SK-N-SH treated with all-trans-retinoic acid at 6 μM for 48 hours (cell line): Measurements from ENCODE around the gene RAD51B.
A peak's percentile ranks its signal among the peaks of the same experiment; 100 is the strongest.

Source experiments
- ATAC-seq: fragments of 200-7000 bp; cut with Tn5 transposase; 3 replicates; pipeline ENCODE4 v1.9.1; 2020; ENCODE audit warnings: mild to moderate bottlenecking, moderate library complexity
- ARNTL ChIP-seq: fragments of 450-650 bp; formaldehyde crosslinking; IDR thresholded peaks from 2 replicates; pipeline ENCODE4 v1.5.0; 2020; ENCODE audit warnings: low read depth, mild to moderate bottlenecking, moderate library complexity, borderline replicate concordance
- BACH2 ChIP-seq: fragments of 250-450 bp; sonication (Bioruptor Pico); IDR thresholded peaks from 2 replicates; pipeline ENCODE4 v1.9.0; 2021; ENCODE audit warnings: mild to moderate bottlenecking, borderline replicate concordance
- ESRRG ChIP-seq: fragments of 250-450 bp; sonication (Bioruptor Pico); IDR thresholded peaks from 2 replicates; pipeline ENCODE4 v1.6.1; 2021; ENCODE audit warnings: mild to moderate bottlenecking
- GLIS3 ChIP-seq: fragments of 250-450 bp; sonication (Bioruptor Pico); IDR thresholded peaks from 2 replicates; pipeline ENCODE4 v1.5.0; 2020; ENCODE audit warnings: mild to moderate bottlenecking, moderate library complexity
- ISL1 ChIP-seq: fragments of 250-450 bp; sonication (Bioruptor Pico); IDR thresholded peaks from 2 replicates; pipeline ENCODE4 v2.1.2; 2022; ENCODE audit warnings: mild to moderate bottlenecking, moderate library complexity
- OSR1 ChIP-seq: fragments of 250-450 bp; sonication (Bioruptor Pico); IDR thresholded peaks from 2 replicates; pipeline ENCODE4 v1.8.0; 2022; ENCODE audit warnings: moderate library complexity, mild to moderate bottlenecking, inconsistent platforms
- RARB ChIP-seq: fragments of 250-450 bp; sonication (Bioruptor Pico); IDR thresholded peaks from 2 replicates; pipeline ENCODE4 v1.8.0; 2021; ENCODE audit warnings: mild to moderate bottlenecking, moderate library complexity
- SNAI2 ChIP-seq: fragments of 250-450 bp; sonication (Bioruptor Pico); IDR thresholded peaks from 2 replicates; pipeline ENCODE4 v1.5.0; 2020; ENCODE audit warnings: mild to moderate bottlenecking, moderate library complexity
- TCF4 ChIP-seq: fragments of 250-450 bp; sonication (Bioruptor Pico); IDR thresholded peaks from 2 replicates; pipeline ENCODE4 v1.8.0; 2021; ENCODE audit warnings: mild to moderate bottlenecking, moderate library complexity, borderline replicate concordance
- ZFP3 ChIP-seq: fragments of 250-450 bp; sonication (Bioruptor Pico); IDR thresholded peaks from 2 replicates; pipeline ENCODE4 v1.5.0; 2020; ENCODE audit warnings: mild to moderate bottlenecking, moderate library complexity
- ZFP30 ChIP-seq: fragments of 450-650 bp; formaldehyde crosslinking; IDR thresholded peaks from 2 replicates; pipeline ENCODE4 v1.5.0; 2022; ENCODE audit warnings: mild to moderate bottlenecking, moderate library complexity
- ZNF565 ChIP-seq: fragments of 450-650 bp; formaldehyde crosslinking; conservative IDR thresholded peaks from 2 replicates; pipeline ENCODE4 v1.5.0; 2020; ENCODE audit warnings: low read depth, mild to moderate bottlenecking, moderate library complexity
- ZNF70 ChIP-seq: fragments of 450-650 bp; formaldehyde crosslinking; IDR thresholded peaks from 2 replicates; pipeline ENCODE4 v1.5.0; 2020; ENCODE audit warnings: mild to moderate bottlenecking, moderate library complexity
- ZNF8 ChIP-seq: fragments of 450-650 bp; formaldehyde crosslinking; IDR thresholded peaks from 2 replicates; pipeline ENCODE4 v1.5.0; 2020; ENCODE audit warnings: mild to moderate bottlenecking, moderate library complexity
- TF ChIP-seq, protein P1 (sequence below): fragments of 250-450 bp; sonication (Bioruptor Pico); IDR thresholded peaks from 2 replicates; pipeline ENCODE4 v1.5.1; 2021; ENCODE audit warnings: mild to moderate bottlenecking, moderate library complexity
- TF ChIP-seq, protein P2 (sequence below): fragments of 250-450 bp; sonication (Bioruptor Pico); IDR thresholded peaks from 2 replicates; pipeline ENCODE4 v1.8.0; 2021; ENCODE audit warnings: low read depth, mild to moderate bottlenecking, moderate library complexity, borderline replicate concordance
- TF ChIP-seq, protein P3 (sequence below): fragments of 250-450 bp; sonication (Bioruptor Pico); IDR thresholded peaks from 2 replicates; pipeline ENCODE4 v1.5.0; 2020; ENCODE audit warnings: mild to moderate bottlenecking, moderate library complexity

Gene RAD51B

GRCh38 chr14:68634332-68634731, 814.8 kb downstream of the RAD51B start:
- ATAC-seq, result no peak
- TF ChIP-seq, protein P1, sequence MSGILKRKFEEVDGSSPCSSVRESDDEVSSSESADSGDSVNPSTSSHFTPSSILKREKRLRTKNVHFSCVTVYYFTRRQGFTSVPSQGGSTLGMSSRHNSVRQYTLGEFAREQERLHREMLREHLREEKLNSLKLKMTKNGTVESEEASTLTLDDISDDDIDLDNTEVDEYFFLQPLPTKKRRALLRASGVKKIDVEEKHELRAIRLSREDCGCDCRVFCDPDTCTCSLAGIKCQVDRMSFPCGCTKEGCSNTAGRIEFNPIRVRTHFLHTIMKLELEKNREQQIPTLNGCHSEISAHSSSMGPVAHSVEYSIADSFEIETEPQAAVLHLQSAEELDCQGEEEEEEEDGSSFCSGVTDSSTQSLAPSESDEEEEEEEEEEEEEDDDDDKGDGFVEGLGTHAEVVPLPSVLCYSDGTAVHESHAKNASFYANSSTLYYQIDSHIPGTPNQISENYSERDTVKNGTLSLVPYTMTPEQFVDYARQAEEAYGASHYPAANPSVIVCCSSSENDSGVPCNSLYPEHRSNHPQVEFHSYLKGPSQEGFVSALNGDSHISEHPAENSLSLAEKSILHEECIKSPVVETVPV (CRISPR knock-in tag), result no peak
- TF ChIP-seq TCF4 (no peak), GLIS3 (CRISPR knock-in tag) (no peak), ZFP3 (no peak)

- TF ChIP-seq ZNF70 (CRISPR knock-in tag) (no peak), ISL1 (CRISPR knock-in tag) (no peak), ESRRG (CRISPR knock-in tag) (no peak), TCF4 (peak; percentile 36; the same call in 1 of the 2 replicates)
- TF ChIP-seq, protein P2, sequence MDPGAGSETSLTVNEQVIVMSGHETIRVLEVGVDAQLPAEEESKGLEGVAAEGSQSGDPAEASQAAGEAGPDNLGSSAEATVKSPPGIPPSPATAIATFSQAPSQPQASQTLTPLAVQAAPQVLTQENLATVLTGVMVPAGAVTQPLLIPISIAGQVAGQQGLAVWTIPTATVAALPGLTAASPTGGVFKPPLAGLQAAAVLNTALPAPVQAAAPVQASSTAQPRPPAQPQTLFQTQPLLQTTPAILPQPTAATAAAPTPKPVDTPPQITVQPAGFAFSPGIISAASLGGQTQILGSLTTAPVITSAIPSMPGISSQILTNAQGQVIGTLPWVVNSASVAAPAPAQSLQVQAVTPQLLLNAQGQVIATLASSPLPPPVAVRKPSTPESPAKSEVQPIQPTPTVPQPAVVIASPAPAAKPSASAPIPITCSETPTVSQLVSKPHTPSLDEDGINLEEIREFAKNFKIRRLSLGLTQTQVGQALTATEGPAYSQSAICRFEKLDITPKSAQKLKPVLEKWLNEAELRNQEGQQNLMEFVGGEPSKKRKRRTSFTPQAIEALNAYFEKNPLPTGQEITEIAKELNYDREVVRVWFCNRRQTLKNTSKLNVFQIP (CRISPR knock-in tag), result no peak
- TF ChIP-seq, all 23 proteins: peak for 1
- no peak for ATAC-seq
Observed at GRCh38 chr14:68634874-68635595, 815.5 kb downstream of the RAD51B start.

DNA sequence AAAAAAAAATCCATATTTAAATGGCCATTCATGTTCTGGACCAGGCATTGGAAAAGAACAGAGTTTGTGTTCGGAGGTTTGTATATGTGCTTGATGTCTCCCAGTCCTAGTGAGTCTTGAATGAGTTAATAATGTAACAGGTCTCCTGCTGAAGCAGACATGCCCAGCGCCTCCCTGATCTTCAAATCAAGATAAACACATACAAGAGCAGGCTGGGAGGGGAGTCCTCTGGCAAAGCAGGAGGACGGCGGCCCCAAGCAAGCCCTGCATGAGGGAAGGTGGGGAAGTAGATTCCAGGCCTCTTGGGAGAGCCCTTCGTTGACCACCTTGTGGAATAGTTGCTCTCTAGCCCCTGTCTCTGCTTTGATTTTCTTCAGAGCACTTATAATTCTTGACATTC, 817.0 kb downstream of the RAD51B start:
- TF ChIP-seq ZFP3 (no peak), RARB (CRISPR knock-in tag) (no peak), ZNF70 (CRISPR knock-in tag) (no peak), GLIS3 (CRISPR knock-in tag) (no peak), SNAI2 (CRISPR knock-in tag) (no peak), ZNF8 (no peak), TCF4 (no peak), OSR1 (no peak), ESRRG (CRISPR knock-in tag) (no peak)
- TF ChIP-seq, protein P1 (CRISPR knock-in tag), result no peak
- TF ChIP-seq, protein P3, sequence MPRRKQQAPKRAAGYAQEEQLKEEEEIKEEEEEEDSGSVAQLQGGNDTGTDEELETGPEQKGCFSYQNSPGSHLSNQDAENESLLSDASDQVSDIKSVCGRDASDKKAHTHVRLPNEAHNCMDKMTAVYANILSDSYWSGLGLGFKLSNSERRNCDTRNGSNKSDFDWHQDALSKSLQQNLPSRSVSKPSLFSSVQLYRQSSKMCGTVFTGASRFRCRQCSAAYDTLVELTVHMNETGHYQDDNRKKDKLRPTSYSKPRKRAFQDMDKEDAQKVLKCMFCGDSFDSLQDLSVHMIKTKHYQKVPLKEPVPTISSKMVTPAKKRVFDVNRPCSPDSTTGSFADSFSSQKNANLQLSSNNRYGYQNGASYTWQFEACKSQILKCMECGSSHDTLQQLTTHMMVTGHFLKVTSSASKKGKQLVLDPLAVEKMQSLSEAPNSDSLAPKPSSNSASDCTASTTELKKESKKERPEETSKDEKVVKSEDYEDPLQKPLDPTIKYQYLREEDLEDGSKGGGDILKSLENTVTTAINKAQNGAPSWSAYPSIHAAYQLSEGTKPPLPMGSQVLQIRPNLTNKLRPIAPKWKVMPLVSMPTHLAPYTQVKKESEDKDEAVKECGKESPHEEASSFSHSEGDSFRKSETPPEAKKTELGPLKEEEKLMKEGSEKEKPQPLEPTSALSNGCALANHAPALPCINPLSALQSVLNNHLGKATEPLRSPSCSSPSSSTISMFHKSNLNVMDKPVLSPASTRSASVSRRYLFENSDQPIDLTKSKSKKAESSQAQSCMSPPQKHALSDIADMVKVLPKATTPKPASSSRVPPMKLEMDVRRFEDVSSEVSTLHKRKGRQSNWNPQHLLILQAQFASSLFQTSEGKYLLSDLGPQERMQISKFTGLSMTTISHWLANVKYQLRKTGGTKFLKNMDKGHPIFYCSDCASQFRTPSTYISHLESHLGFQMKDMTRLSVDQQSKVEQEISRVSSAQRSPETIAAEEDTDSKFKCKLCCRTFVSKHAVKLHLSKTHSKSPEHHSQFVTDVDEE (CRISPR knock-in tag), result no peak
- ATAC-seq, result no peak

- TF ChIP-seq BACH2, result no peak
- TF ChIP-seq ZNF70 (CRISPR knock-in tag), result no peak
- no peak for TF ChIP-seq ARNTL
- TF ChIP-seq GLIS3 (CRISPR knock-in tag), result no peak
- TF ChIP-seq ZNF565 (CRISPR knock-in tag), result no peak
- no peak for TF ChIP-seq ZFP3
- no peak for TF ChIP-seq ZFP30 (CRISPR knock-in tag)
- TF ChIP-seq ZNF8, result no peak
- no peak for ATAC-seq
Observed at GRCh38 chr14:68637106-68638021, 817.8 kb downstream of the RAD51B start.
